SK-N-MC (cell line): ENCODE results near the gene ELFN1.

Experiments
- DNase-seq: peaks from one replicate; pipeline ENCODE4 v3.0.0-alpha.2; 2011; ENCODE audit warnings: low read depth, low spot score
- H3K27ac ChIP-seq: fragments of 200-600 bp; sonication (generic); 2 replicates; pipeline ENCODE4 v1.5.1; 2016; ENCODE audit warnings: mixed run types
- H3K36me3 ChIP-seq: fragments of 200-600 bp; sonication (generic); 2 replicates; pipeline ENCODE4 v1.6.1; 2017; ENCODE audit warnings: antibody characterized with exemption, low read length, mixed read lengths; ENCODE audit not compliant: insufficient read depth
- H3K4me3 ChIP-seq: fragments of 200-600 bp; sonication (generic); 2 replicates; pipeline ENCODE4 v1.5.1; 2016
- H3K9ac ChIP-seq: fragments of 200-600 bp; sonication (generic); 2 replicates; pipeline ENCODE4 v1.8.0; 2017; ENCODE audit warnings: mixed run types, mixed read lengths; ENCODE audit not compliant: insufficient read length
- H3K9me3 ChIP-seq: fragments of 200-600 bp; sonication (generic); 2 replicates; pipeline ENCODE4 v1.6.1; 2017; ENCODE audit warnings: low read depth, mild to moderate bottlenecking, antibody characterized with exemption, low read length, moderate library complexity, mixed read lengths
- EZH2 ChIP-seq: fragments of 200-600 bp; sonication (generic); IDR thresholded peaks from one replicate; pipeline ENCODE4 v1.6.1; 2017; ENCODE audit warnings: antibody characterized with exemption
- FOXP2 ChIP-seq: optimal IDR thresholded peaks from 2 replicates; pipeline ENCODE3; 2011; ENCODE audit warnings: mild to moderate bottlenecking, moderate library complexity; ENCODE audit not compliant: insufficient read depth; ENCODE audit errors: extremely low read length, control extremely low read depth
- POLR2AphosphoS5 ChIP-seq: IDR thresholded peaks from 2 replicates; pipeline ENCODE4 v1.6.1; 2012; ENCODE audit warnings: mild to moderate bottlenecking, low read depth, low read length, borderline replicate concordance

Gene ELFN1

DNA sequence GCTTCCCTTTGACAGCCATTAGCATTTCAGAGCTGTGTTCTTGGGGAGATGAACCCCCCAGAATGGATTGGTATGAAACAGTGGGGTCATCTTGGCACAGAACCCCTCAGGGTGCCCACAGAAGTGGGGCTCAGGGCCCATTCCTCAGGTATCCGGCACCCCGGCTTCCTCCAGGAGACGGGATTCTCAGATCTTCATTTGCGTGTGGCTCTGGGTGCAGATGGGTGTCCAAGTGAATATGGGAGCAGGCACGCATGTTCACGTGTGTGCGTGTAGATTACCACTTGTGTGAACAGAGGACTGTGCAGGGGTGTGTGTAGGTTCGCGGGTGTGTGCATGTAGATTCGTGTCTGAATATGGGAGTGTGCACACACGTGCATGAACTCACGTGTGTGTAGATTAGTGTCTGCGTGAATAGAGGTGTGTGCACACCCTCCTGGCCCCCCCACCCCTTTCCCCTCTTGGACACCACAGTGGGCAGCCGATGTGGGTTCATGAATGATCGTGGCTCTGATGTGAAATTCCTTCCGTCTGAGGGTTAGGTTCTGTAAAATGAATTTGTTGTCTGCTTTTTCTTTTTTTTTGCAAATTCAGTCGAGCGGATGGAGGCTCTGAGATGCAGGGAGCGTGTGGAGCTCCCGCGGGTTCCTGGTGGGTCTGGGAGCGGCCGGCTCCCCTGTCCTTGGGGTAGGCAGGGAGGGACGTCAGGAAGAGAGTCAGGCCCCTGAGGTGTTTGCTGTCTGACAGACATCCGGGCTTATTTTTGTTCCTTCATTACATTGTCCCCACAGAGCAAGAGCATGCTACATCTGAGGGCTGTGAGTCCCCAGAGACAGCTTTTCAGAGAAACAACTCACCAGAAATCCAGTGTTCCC lies 7.4 kb downstream of the ELFN1 start:
- Histone ChIP-seq H3K36me3 (no peaks in the 10 kb centered on the region), H3K27ac (no peak overlapping the region), H3K9me3 (no peaks in the 10 kb centered on the region), H3K4me3 (no peak overlapping the region), H3K9ac (no peak overlapping the region)
- TF ChIP-seq EZH2 = no peak
- no peak for TF ChIP-seq FOXP2
- no peak for TF ChIP-seq POLR2AphosphoS5
- no peak for DNase-seq

GRCh38 chr7:1678081-1678543 lies 8.0 kb downstream of the ELFN1 start:
- H3K36me3 ChIP-seq = no peaks in the 10 kb centered on the region
- H3K9me3 ChIP-seq = no peaks in the 10 kb centered on the region; the same call in 1 of the 2 replicates
- H3K9ac ChIP-seq = no peak overlapping the region
- H3K27ac ChIP-seq = no peak overlapping the region
- TF ChIP-seq POLR2AphosphoS5 (no peak), FOXP2 (no peak), EZH2 (no peak)
- DNase-seq = no peak
- no peak overlapping the region for H3K4me3 ChIP-seq

GRCh38 chr7:1678571-1679325 lies 8.7 kb downstream of the ELFN1 start:
- Histone ChIP-seq H3K9ac (no peak overlapping the region), H3K36me3 (no peaks in the 10 kb centered on the region), H3K9me3 (no peaks in the 10 kb centered on the region; the same call in 1 of the 2 replicates), H3K4me3 (no peak overlapping the region), H3K27ac (no peak overlapping the region)
- no peak for TF ChIP-seq FOXP2
- no peak for TF ChIP-seq POLR2AphosphoS5
- no peak for TF ChIP-seq EZH2
- no peak for DNase-seq

GRCh38 chr7:1679326-1679965 lies 9.4 kb downstream of the ELFN1 start:
- no peak for TF ChIP-seq FOXP2
- no peak for TF ChIP-seq POLR2AphosphoS5
- TF ChIP-seq EZH2 = no peak
- H3K9me3 ChIP-seq = no peaks in the 10 kb centered on the region; the same call in 1 of the 2 replicates
- H3K4me3 ChIP-seq = no peak overlapping the region
- no peak for DNase-seq
- no peak overlapping the region for H3K9ac ChIP-seq
- H3K36me3 ChIP-seq = no peaks in the 10 kb centered on the region
- no peak overlapping the region for H3K27ac ChIP-seq

DNA sequence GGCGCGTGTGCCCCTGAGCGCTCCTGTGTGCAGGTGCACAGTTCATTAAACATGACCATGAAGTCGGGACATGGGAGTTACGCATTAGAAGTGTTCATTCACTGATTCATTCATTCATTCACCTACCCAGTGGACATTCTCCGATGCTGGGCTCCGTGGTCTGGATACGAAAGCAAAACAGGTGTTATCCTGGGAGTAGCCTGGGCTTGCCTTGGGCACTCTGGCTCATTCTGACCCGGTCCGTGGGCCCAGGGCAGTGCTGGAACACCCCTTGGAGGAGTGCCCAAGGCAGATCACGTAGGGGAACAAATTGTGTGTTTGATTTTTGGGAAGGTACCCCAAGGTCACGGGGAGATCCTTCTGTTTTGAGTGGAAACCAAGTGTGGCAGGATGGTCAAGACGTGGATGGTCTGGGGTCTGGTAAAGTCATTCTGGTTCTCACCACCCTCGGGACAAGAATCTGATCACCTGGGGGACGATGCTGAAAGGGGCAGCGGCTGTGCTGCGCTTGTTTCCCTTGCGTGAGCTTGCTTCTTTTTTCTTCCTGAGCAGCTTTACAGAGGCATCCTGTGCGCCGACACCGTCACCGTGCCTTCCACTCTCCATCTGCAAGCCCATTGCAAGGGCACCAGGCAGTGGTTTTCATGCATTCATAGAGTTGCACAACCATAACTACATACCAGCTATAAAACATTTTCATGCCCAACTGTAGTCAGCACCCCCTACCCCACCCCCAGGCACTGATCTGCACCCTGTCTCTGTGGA lies 10.1 kb downstream of the ELFN1 start:
- no peak overlapping the region for H3K4me3 ChIP-seq
- no peak for DNase-seq
- H3K9ac ChIP-seq = no peak overlapping the region
- TF ChIP-seq FOXP2 = no peak
- TF ChIP-seq EZH2 = no peak
- TF ChIP-seq POLR2AphosphoS5 = no peak
- no peaks in the 10 kb centered on the region for H3K36me3 ChIP-seq
- H3K27ac ChIP-seq = no peak overlapping the region
- H3K9me3 ChIP-seq = no peaks in the 10 kb centered on the region; the same call in 1 of the 2 replicates

DNA sequence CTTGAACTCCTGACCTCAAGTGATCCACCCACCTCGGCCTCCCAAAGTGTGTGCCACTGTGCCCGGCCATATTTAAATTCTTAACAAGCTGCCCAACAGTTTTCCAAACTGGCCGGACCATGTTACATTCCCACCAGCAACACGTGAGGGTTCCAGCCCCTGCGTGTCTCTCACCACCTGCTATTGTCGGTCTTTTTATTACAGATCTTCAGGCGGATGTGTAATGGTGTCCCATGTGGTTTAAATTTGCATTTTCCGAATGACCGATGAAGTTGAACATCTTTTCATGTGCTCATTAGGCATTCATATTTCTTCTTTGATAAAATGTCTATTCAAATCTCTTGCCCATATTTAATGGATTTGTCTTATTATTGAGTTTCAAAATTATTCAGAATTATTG lies 11.5 kb downstream of the ELFN1 start:
- TF ChIP-seq EZH2 (no peak), FOXP2 (no peak), POLR2AphosphoS5 (no peak)
- H3K4me3 ChIP-seq = no peak overlapping the region
- DNase-seq = no peak

GRCh38 chr7:1685000-1685624 lies 15.0 kb downstream of the ELFN1 start:
- Histone ChIP-seq H3K9me3 (no peaks in the 10 kb centered on the region; the same call in 1 of the 2 replicates), H3K9ac (no peak overlapping the region)

More for the DNA sequence above, 11.5 kb downstream of the ELFN1 start:
- no peak overlapping the region for H3K27ac ChIP-seq
- no peaks in the 10 kb centered on the region; the same call in 1 of the 2 replicates for H3K9me3 ChIP-seq
- no peak overlapping the region for H3K9ac ChIP-seq
- H3K36me3 ChIP-seq = no peaks in the 10 kb centered on the region

More at GRCh38 chr7:1685000-1685624, 15.0 kb downstream of the ELFN1 start:
- TF ChIP-seq POLR2AphosphoS5 (no peak), EZH2 (no peak), FOXP2 (no peak)
- Histone ChIP-seq H3K36me3 (no peaks in the 10 kb centered on the region), H3K27ac (no peak overlapping the region), H3K4me3 (no peak overlapping the region)
- no peak for DNase-seq
